Measurements from ENCODE around the gene CHD3. TPM values are rescaled to one million over a fixed set of nuclear protein-coding genes. Genes with fewer than 3 reads are reported as not detected.

CHD3 gene
- total and polyA plus RNA-seq, 9 donors = 47.6 to 124 (median 78.2) TPM

DNA sequence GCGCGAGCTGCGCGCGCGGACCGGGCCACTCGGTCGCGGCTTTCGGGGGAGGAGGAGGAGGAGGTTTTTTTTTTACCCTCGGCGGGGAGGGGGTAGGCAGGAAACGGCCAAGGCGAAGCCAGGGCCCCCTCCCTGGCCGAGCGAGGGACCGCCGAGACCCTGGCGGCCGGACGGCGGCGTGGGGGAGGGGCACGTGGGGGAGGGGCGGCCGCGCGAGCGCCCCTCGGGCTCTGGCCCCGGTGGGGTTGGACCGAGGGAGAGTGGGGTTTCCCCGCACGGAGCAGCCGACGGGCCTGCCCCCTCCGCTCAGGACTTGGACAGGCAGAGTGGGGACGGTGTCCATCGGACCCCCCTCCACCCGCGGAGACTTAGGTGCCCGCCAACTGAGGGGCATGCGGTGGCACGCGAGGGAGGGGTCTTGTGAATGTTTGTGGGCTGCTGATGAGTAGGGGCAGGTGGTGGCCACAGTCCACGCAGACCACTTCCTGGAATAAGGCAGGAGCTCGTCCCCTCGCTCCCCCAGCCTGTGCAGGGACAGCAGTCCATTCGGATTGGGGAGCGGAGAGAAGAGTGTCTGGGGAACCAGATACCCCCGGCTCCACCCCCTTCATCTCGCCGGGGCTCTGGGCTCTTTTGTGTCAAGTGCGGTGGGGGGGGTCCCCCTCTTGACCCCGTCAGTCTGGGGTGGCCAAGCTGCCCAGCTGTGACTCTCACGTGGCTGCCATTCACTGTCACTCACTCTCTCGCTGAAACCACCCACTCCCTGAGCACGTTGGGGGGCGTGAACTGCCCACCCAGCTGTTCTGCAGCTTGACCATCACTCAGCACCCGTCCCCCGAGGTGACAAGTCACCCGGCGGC is 3.0 kb upstream of the CHD3 start:
- DNase-seq = peak; percentile 85
- H3K27me3 ChIP-seq (ENCODE audit: control insufficient read depth, insufficient read depth, low read length) = no peaks in the 10 kb centered on the region

DNA sequence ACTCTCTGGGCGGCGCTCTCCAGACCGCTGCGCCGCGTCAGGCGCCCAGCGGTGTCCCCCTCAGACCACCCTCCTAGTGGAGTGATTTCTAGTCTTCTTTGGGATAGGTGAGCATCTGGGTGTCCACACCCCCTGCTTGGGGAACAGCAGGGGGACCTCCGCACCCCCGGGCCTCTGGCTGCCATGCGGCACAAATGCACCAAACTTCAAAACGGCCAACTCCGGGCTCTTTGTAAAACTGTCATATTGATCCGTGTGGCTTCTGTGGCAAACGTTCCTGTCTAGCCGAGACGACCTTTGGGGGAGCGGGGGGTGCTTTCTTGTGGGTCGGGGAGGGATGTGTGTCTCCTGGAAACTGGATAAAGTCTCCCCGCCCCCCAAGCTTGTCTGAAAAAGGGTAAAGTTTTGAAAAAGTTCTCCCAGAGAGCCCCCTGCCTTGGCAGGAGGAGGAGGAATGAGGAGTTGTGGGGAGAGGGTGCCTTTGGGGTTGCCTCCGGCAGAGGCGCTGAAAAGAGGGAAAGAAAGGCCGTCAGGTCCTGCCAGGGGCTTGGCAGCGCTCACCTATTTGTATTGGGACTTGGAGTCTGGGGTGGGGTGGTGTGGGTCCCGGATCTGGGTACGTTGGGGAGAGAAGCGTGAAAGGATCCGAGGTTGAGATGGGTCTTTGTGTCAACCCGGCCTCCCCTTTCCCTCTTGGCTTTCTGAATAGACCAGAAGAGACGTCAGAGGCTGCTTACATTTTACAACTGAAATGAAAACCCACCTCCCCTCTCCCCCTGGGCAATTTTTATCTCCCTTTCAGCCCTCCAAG is 2.2 kb upstream of the CHD3 start:
- H3K27me3 ChIP-seq (ENCODE audit: control insufficient read depth, insufficient read depth, low read length) = peaks cover 2% of the 10 kb centered on the region
- H3K9me3 ChIP-seq (replicated peaks; ENCODE audit: control insufficient read depth, low read depth, low read length) = no peaks in the 10 kb centered on the region
- peak overlapping the region; percentile 76 for H3K4me3 ChIP-seq (ENCODE audit: low read length)
- WGBS (ENCODE audit: insufficient coverage) = 2% methylated on average over 11 of the region's 30 CpGs
- peaks cover 68% of the 10 kb centered on the region for H3K4me1 ChIP-seq (ENCODE audit: control insufficient read depth, insufficient read depth, low read length)
- H3K27ac ChIP-seq (ENCODE audit: low read length) = peak overlapping the region; percentile 95
- DNase-seq = peak; percentile 74
- peaks cover 19% of the 10 kb centered on the region for H3K36me3 ChIP-seq (ENCODE audit: control insufficient read depth, insufficient read depth, low read length)

More for the DNA sequence above, 3.0 kb upstream of the CHD3 start:
- Histone ChIP-seq H3K36me3 (ENCODE audit: control insufficient read depth, insufficient read depth, low read length) (peaks cover 18% of the 10 kb centered on the region), H3K4me3 (ENCODE audit: low read length) (peak overlapping the region; percentile 76), H3K27ac (ENCODE audit: low read length) (peak overlapping the region; percentile 95), H3K4me1 (ENCODE audit: control insufficient read depth, insufficient read depth, low read length) (peaks cover 59% of the 10 kb centered on the region), H3K9me3 (replicated peaks; ENCODE audit: control insufficient read depth, low read depth, low read length) (no peaks in the 10 kb centered on the region)
- WGBS (ENCODE audit: insufficient coverage) = under 1% methylated on average over 31 of the region's 64 CpGs

DNA sequence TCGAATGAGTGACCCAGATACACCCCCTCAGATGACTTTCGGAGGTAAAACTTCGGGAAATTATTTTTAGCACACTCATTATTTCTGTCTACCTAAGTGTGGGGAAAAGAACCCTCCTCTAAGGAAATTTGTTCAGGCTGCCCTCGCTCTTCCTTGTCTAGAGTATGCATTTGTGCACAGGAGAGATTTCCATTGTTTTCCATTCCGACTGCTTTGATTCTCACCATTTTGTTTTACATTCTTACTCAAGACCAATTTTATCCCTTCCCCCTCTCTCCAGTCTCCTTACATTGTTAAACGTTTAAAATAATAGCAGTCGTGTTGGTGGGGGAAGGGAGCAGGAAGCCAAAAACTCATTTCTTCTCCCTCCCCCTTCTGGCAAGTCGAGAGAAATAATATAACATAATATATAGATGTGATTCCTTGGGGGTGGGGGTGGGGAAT is 1.5 kb upstream of the CHD3 start:
- peaks cover 2% of the 10 kb centered on the region for H3K27me3 ChIP-seq (ENCODE audit: control insufficient read depth, insufficient read depth, low read length)
- peaks cover 65% of the 10 kb centered on the region for H3K4me1 ChIP-seq (ENCODE audit: control insufficient read depth, insufficient read depth, low read length)
- WGBS (ENCODE audit: insufficient coverage) = no CpG with 5 or more reads among the region's 8 CpGs

DNA sequence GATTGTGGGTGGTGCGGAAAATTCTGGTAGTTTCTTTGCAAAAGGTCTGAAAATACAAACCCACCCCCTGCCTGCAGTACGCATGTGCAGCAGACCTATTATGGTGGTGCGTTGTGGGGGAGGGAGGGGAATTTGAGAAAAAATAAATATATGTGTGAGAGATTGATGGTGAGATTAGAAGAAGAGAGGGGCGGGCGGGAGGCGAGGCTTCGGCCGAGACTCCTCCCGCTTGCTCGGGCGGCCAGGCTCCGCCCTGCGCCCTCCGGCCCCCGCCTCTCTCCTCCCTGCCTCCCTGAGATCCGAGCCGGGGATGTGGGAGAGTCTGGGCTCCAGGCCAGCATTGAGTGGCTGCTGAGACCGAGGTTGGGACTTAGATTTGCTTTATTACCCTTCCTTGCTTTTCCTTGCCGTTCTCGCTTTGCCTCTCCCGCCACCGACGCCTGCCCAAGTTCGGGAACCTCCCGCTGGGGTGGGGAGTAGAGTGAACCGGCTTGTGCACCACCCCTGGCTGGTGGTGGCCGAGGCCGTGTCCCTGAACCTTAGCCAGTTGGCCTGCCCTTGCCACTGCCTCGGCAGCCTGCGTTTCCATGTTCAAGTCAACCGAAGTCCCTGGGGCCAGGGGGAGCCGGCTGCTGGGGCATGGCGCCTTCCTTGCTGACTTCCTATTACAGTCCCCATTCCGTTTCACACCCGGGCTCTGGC is 956 bp upstream of the CHD3 start:
- Histone ChIP-seq H3K4me3 (ENCODE audit: low read length) (peak overlapping the region; percentile 76), H3K9me3 (replicated peaks; ENCODE audit: control insufficient read depth, low read depth, low read length) (no peaks in the 10 kb centered on the region), H3K27ac (ENCODE audit: low read length) (peak overlapping the region; percentile 95), H3K4me1 (ENCODE audit: control insufficient read depth, insufficient read depth, low read length) (peaks cover 65% of the 10 kb centered on the region), H3K36me3 (ENCODE audit: control insufficient read depth, insufficient read depth, low read length) (peaks cover 22% of the 10 kb centered on the region), H3K27me3 (ENCODE audit: control insufficient read depth, insufficient read depth, low read length) (peaks cover 2% of the 10 kb centered on the region)
- 0% methylated on average over 16 of the region's 35 CpGs for WGBS (ENCODE audit: insufficient coverage)
- DNase-seq = peak; percentile 99

More for the DNA sequence above, 1.5 kb upstream of the CHD3 start:
- no peaks in the 10 kb centered on the region for H3K9me3 ChIP-seq (replicated peaks; ENCODE audit: control insufficient read depth, low read depth, low read length)
- peaks cover 22% of the 10 kb centered on the region for H3K36me3 ChIP-seq (ENCODE audit: control insufficient read depth, insufficient read depth, low read length)
- peak overlapping the region; percentile 95 for H3K27ac ChIP-seq (ENCODE audit: low read length)
- H3K4me3 ChIP-seq (ENCODE audit: low read length) = peak overlapping the region; percentile 76
- DNase-seq = no peak

DNA sequence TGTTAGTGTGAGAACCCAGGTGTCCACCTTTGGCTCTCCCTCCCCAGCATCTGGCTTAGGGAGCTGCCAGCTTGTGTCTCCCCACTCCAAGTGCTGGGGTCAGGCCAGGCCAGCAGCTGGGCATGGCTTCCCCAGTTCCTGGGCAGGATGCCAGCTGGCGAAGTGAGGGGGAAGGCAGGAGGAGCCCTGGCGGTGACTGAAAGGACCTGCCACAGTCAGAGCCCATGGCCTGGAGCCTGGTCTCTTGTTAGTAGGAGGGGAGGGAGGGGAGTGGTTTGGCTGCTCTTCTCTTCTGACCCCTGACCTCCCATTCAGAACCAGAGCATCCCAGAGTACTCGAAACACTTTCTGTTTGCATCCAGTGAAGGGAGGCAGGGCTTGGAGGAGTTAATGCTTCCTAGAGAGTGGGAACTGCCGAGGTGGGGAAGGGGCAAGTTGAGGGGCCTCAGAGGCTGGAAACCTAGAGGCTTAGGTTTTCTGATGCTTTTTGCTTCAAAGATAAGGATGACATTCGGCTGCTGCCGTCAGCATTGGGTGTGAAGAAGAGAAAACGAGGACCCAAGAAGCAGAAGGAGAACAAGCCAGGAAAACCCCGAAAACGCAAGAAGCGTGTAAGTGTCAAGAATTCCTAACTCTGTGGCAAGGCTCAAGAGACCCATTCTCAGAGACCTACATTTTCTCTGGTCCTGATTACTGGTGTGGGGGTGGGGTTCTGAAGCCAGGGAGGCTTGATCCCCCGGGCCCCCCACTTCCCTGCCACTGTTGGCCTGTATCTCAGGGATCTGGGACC is 772 bp downstream of the CHD3 start:
- peak; percentile 97 for DNase-seq
- WGBS (ENCODE audit: insufficient coverage) = 13% methylated on average over 7 of the region's 11 CpGs
- Histone ChIP-seq H3K4me1 (ENCODE audit: control insufficient read depth, insufficient read depth, low read length) (peaks cover 77% of the 10 kb centered on the region), H3K4me3 (ENCODE audit: low read length) (peak overlapping the region; percentile 22), H3K9me3 (replicated peaks; ENCODE audit: control insufficient read depth, low read depth, low read length) (no peaks in the 10 kb centered on the region), H3K36me3 (ENCODE audit: control insufficient read depth, insufficient read depth, low read length) (peaks cover 37% of the 10 kb centered on the region), H3K27me3 (ENCODE audit: control insufficient read depth, insufficient read depth, low read length) (peaks cover 2% of the 10 kb centered on the region), H3K27ac (ENCODE audit: low read length) (peak overlapping the region; percentile 95)

DNA sequence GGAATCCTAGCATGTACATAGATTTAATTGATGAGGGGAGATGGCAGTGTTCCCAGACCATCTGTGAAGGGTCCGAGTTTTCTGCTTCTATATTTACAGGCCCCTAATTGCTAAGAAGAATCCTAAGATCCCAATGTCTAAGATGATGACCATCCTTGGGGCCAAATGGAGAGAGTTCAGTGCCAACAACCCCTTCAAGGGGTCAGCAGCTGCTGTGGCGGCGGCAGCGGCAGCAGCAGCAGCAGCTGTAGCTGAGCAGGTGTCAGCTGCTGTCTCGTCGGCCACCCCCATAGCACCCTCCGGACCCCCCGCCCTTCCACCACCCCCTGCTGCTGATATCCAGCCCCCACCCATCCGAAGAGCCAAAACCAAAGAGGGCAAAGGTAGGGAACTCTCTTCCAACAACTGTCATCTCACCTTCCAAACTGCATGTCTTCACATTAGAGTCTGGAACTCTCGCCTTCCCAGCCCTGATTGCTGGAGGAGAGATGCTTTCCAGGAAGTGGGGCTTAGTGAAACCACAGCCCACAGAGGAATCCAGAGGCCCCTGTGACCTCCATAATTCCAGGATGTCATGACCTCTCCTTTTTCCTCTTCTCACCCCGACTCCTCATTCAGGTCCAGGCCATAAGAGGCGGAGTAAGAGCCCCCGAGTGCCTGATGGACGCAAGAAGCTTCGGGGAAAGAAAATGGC is 4.7 kb downstream of the CHD3 start:
- DNase-seq = peak; percentile 74
- peaks cover 69% of the 10 kb centered on the region for H3K36me3 ChIP-seq (ENCODE audit: control insufficient read depth, insufficient read depth, low read length)
- no peak overlapping the region for H3K27ac ChIP-seq (ENCODE audit: low read length)

DNA sequence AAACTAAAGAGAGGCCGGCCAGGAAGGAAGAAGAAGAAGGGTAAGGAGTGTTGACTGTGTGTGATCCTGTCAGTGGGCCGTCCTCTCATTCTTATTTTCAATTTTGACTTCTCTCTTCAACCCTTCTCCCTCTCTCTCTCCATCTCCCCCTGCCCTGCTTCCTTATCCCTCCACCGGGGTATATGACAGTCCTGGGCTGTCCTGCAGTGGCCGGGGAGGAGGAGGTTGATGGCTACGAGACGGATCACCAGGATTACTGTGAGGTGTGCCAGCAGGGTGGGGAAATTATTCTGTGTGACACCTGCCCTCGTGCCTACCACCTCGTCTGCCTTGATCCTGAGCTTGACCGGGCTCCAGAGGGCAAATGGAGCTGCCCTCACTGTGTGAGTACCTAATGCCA is 5.6 kb downstream of the CHD3 start:
- DNase-seq = no peak
- Histone ChIP-seq H3K27me3 (ENCODE audit: control insufficient read depth, insufficient read depth, low read length) (peaks cover 2% of the 10 kb centered on the region), H3K4me1 (ENCODE audit: control insufficient read depth, insufficient read depth, low read length) (peaks cover 40% of the 10 kb centered on the region), H3K9me3 (replicated peaks; ENCODE audit: control insufficient read depth, low read depth, low read length) (no peaks in the 10 kb centered on the region), H3K4me3 (ENCODE audit: low read length) (no peak overlapping the region), H3K27ac (ENCODE audit: low read length) (no peak overlapping the region), H3K36me3 (ENCODE audit: control insufficient read depth, insufficient read depth, low read length) (peaks cover 78% of the 10 kb centered on the region)
- WGBS (ENCODE audit: insufficient coverage) = no CpG with 5 or more reads among the region's 9 CpGs

More for the DNA sequence above, 4.7 kb downstream of the CHD3 start:
- peaks cover 2% of the 10 kb centered on the region for H3K27me3 ChIP-seq (ENCODE audit: control insufficient read depth, insufficient read depth, low read length)
- 56% methylated on average over 3 of the region's 15 CpGs for WGBS (ENCODE audit: insufficient coverage)
- no peak overlapping the region for H3K4me3 ChIP-seq (ENCODE audit: low read length)
- H3K9me3 ChIP-seq (replicated peaks; ENCODE audit: control insufficient read depth, low read depth, low read length) = no peaks in the 10 kb centered on the region
- peaks cover 49% of the 10 kb centered on the region for H3K4me1 ChIP-seq (ENCODE audit: control insufficient read depth, insufficient read depth, low read length)

DNA sequence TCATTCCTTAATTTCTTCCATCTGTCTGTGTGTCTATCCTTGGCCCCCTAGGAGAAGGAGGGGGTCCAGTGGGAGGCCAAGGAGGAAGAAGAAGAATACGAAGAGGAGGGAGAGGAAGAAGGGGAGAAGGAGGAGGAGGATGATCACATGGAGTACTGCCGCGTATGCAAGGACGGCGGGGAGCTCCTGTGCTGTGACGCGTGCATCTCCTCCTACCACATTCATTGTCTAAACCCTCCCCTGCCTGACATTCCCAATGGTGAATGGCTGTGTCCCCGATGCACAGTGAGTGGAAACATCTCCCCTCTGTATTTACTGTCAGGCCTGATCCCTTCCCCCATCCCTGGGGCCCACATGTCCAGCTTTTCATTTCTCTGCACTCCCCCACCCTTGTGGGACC is 6.3 kb downstream of the CHD3 start:
- WGBS (ENCODE audit: insufficient coverage) = 95% methylated on average over 3 of the region's 8 CpGs
- H3K36me3 ChIP-seq (ENCODE audit: control insufficient read depth, insufficient read depth, low read length) = peaks cover 83% of the 10 kb centered on the region

DNA sequence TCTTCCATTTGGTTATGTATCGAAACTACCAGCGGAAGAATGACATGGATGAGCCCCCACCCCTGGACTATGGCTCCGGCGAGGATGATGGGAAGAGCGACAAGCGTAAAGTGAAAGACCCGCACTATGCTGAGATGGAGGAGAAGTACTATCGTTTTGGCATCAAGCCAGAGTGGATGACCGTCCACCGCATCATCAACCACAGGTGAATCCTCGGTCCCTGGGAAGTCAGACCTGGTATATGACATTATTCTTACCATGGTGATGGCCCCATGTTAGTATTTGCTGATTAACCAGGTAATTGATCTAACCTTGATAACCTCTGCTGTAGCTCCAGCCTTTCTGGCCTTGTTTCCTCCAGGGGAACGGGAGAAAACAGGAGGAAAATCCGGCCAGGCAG is 8.5 kb downstream of the CHD3 start:
- H3K36me3 ChIP-seq (ENCODE audit: control insufficient read depth, insufficient read depth, low read length) = peaks cover 81% of the 10 kb centered on the region
- H3K4me3 ChIP-seq (ENCODE audit: low read length) = no peak overlapping the region
- H3K27me3 ChIP-seq (ENCODE audit: control insufficient read depth, insufficient read depth, low read length) = no peaks in the 10 kb centered on the region
- peaks cover 17% of the 10 kb centered on the region for H3K4me1 ChIP-seq (ENCODE audit: control insufficient read depth, insufficient read depth, low read length)
- no peak overlapping the region for H3K27ac ChIP-seq (ENCODE audit: low read length)
- no peak for DNase-seq
- H3K9me3 ChIP-seq (replicated peaks; ENCODE audit: control insufficient read depth, low read depth, low read length) = no peaks in the 10 kb centered on the region
- 82% methylated on average over 12 of the region's 13 CpGs for WGBS (ENCODE audit: insufficient coverage)

More for the DNA sequence above, 6.3 kb downstream of the CHD3 start:
- H3K9me3 ChIP-seq (replicated peaks; ENCODE audit: control insufficient read depth, low read depth, low read length) = no peaks in the 10 kb centered on the region
- peaks cover 34% of the 10 kb centered on the region for H3K4me1 ChIP-seq (ENCODE audit: control insufficient read depth, insufficient read depth, low read length)
- H3K4me3 ChIP-seq (ENCODE audit: low read length) = no peak overlapping the region
- no peak overlapping the region for H3K27ac ChIP-seq (ENCODE audit: low read length)
- peaks cover 2% of the 10 kb centered on the region for H3K27me3 ChIP-seq (ENCODE audit: control insufficient read depth, insufficient read depth, low read length)
- DNase-seq = no peak

Data from muscle of leg (tissue), 11 donors.